HUDEP-2 (cell line): ENCODE measurements around the gene CFAP73.

ENCODE experiments used
- DNase-seq, 76 experiments: peaks; one replicate each; lab custom pipeline; 2025; ENCODE audit not compliant: unreplicated experiment in 76 of 76; lab: John Stamatoyannopoulos, UW

The CFAP73 gene

DNA sequence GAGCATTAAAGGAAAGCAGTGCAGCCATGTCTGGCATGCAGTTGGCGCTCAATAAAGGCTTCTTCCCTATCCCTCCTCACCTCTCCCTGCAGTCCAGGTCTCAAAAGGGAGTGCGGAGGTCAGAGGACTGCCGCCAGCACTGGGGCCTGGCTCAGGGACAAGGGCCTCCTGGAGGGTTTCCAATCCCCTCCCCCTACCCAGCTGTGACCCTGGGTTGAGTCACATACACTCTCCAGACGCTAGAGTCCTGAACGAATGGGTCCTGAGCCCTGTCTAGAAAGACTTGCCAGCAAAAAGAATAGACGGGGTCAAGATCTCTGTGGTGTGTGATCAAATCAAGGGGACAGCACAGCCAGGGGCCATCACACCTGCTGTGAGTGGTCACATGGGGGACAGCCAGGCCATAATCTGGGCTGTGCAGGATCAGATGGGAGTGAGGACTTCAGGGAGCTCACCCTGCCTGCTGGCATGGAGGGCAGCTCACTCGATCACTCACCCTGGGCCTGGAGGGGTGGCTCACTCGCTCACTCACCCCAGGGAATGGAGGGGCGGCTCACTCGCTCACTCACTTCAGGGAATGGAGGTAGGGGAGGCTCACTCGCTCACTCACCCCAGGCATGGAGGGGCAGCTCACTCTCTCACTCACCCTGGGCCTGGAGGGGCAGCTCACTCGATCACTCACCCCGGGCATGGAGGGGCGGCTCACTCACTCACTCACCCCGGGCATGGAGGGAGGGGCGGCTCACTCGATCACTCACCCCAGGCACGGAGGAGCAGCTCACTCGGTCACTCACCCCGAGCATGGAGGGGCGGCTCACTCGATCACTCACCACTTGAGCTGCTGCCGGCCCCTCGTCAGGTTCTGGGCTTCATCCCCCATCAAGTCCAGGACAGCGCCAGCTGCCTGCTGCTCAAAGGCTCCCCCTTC lies 12.8 kb downstream of the CFAP73 start:
- peak in 4 of 76 experiments; percentile 21 to 35 (median 22) for DNase-seq

DNA sequence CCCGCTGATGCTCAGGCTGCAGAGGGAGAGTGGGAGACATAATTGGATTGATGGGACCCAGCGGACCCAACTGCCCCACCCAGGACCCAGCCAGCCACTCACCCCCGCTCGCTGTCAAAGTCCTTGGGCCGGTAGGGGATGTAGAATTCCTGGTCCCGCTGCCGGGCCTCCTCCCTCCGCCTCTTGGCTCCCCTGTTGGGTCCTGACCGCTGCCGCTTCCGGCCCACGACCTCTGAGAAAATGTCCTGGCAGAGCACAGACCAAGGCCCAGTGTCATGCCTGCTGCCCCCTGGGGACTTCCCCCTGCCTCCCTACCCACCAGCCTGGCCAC lies 13.5 kb downstream of the CFAP73 start:
- no peak for DNase-seq

DNA sequence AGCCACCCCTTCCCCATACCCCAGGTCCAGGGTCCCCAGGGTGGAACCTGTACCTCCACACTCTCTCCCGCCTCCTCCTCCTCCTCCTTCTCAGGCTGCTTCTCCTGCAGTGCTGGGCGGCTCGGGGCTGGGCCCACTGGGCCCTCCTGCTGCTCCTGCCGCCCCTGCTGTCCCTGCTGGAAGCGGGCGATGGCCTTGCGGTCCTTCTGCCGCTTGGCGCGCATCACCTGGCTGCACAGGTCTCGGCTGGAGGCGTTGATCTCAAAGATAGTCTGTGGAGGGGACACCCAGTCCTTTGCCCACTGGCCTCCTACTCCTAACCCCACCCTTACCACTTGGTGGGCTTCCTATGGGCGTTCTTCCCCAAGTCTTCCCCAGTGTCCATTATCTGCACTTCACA lies 14.5 kb downstream of the CFAP73 start:
- DNase-seq, result no peak

DNA sequence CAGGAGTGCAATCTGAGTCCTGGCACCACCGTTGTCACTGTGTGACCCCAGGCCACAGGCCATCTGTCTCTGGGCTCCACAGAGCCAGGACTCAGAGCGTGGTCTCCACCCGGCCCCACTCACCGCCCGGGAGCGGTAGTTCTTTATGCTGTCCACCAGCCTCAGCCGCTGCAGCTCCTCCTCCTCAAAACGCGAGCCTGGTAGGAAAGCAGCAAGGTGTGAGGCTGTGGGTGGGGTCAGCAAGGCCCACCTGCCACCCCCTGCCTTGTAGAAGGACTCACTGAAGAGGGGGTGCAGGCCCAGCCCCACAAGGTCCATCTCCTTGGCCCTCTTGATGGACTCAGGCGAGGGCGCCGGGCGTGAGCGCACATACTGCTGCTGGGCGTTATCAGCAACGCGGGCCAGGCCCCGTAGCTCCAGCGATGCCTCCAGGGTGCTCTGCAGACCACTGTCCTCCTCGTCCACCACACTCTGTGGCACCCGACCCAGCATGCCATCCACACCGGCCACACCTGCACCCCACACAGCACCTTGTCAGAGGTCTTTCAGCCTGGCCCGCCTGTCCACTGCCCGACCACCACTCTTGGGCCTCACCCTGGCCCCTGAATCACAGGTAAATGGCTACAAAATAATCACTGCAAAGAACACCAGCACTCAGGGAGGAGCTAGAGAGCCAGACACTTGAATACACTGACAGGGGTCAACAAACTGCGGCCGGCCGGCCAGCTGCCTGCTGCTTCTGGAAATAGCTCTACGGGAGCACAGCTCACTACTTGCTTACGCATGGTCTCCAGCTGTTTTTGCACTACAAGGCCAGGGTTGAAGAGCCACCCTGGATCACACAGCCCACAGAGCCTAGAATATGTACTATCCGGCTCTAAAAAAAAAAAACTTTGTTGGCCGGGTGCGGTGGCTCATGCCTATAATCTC lies 16.3 kb downstream of the CFAP73 start:
- DNase-seq, result no peak

DNA sequence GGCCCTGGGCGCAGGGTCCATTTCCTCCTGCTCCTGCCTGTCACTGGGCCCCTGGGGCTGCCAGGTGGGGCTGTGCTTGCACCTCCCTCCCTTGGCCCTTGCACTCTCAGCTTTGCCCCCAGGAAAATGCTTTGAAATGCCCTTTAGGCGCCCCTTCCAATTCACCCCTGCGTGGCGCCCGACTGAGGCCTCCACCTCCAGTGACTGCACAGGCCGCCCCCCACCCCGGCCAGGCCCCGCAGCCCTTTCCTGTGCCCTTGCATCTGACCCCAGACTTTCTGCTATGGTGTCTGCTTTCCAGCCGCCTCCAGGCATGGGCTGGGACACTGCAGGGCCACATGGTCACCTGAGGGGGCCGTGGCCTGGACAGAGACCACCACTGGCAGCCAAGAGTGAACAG lies 18.3 kb downstream of the CFAP73 start:
- no peak for DNase-seq

DNA sequence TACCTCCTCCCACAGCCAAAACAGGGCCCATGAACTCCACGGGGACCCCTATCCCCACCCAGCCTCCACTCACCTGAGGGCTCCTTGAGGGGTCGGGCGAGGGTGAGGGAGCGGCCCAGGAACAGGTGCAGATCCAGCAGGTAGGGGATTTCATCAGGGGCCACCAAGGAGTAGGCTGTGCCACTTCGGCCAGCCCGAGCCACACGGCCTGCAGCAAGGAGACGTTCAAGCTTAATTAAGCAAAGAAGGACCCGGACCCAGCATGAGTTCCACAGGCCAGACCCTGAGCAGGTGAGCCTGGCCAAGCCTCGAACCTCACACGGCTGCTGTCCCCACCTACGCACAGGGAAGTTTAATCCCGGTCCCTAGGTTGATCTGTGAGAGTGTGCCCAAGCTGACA lies 20.2 kb downstream of the CFAP73 start:
- DNase-seq, result no peak

DNA sequence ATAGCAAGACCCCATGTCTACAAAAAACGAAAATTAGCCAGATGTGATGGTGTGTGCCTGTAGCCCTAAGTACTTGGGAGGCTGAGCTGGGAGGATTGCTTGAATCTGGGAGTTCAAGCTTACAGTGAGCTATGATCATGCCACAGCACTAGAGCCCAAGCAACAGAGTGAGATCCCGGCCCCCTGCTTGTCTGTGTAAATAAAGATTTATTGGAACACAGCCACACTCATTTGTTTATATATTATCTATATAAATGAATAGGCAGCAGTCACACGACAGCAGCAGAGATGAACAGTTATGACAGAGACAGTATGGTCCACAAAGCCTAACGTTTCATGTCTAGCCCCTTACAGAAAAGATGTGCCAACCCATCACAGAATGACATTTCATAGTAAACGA lies 20.9 kb downstream of the CFAP73 start:
- DNase-seq, result no peak

DNA sequence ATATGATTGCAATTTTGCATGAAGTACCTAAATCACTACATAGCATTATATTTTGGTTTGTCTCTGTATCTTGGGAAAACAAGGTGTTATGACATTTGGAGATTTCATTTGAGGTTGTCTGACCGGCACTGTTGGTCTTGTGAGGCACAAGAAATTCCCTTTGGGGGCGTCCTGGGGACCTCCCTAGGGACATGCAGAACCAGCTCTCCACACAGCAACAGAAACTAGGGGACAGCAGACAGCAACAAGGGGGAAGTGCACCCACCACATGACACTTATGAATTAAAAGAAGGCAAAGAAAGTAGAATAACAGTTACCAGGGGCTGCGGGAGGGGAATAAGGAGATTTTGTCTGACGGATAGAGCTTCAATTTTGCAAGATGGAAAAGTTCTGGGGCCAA lies 21.4 kb downstream of the CFAP73 start:
- no peak for DNase-seq

DNA sequence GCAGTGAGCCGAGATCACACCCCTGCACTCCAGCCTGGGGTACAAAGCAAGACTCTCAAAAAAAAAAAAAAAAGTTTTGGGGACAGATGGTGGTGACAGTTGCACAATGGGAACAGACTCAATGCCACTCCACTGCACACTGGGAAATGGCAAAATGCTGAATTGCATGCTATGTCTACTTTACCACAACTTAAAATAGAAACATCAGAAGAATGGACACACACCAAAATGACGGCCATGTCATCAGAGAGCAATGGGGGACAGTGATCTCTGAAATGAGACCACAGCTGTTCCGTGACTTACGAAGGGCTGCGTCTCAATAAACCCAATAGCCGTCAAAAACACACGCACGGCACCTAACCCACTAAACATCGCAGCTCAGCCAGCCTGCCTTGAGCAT lies 22.0 kb downstream of the CFAP73 start:
- no peak for DNase-seq

DNA sequence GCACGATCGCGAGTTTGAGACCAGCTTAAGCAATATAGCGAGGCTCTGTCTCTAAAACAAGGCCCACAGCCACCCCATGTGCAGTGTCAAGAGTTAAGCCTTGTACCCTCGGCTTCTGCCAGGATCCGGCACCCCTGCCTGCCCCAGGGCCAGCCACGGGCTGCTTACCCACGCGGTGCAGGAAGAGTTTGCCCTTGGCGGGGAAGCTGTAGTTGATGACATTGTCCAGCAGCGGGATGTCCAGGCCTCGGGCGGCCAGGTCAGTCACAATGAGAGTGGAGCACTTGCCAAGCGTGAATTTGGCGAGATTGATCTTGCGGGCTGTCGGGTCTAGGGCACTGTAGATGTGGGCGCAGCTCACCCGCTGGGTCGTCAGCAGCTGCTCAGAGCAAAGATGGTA lies 22.7 kb downstream of the CFAP73 start:
- no peak for DNase-seq

DNA sequence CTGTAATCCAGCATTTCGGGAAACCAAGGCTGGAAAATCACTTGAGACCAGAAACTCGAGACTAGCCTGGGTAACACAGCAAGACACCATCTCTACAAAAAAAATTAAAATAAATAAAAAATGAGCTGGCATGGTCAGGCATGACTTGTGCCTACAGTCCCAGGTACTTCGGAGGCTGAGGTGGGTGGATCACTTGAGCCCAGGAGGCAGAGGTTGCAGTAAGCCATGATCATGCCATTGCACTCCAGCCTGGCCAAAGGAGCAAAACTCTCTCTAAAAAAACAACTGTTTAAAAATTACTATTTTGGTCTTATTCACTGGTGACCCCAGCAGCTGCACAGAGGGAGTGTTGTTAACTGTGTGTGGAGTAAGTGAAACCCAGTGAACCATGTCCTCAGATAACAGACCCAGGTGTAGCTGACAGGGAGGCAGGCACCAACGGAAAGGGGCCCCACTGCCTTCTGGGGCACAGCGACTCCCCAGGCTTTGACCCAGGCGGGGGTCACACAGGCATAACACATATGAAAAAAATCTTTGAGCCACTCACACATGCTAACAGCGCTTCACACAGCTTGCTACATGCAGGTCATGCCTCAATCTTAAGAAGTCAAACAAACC lies 23.7 kb downstream of the CFAP73 start:
- DNase-seq, result no peak

DNA sequence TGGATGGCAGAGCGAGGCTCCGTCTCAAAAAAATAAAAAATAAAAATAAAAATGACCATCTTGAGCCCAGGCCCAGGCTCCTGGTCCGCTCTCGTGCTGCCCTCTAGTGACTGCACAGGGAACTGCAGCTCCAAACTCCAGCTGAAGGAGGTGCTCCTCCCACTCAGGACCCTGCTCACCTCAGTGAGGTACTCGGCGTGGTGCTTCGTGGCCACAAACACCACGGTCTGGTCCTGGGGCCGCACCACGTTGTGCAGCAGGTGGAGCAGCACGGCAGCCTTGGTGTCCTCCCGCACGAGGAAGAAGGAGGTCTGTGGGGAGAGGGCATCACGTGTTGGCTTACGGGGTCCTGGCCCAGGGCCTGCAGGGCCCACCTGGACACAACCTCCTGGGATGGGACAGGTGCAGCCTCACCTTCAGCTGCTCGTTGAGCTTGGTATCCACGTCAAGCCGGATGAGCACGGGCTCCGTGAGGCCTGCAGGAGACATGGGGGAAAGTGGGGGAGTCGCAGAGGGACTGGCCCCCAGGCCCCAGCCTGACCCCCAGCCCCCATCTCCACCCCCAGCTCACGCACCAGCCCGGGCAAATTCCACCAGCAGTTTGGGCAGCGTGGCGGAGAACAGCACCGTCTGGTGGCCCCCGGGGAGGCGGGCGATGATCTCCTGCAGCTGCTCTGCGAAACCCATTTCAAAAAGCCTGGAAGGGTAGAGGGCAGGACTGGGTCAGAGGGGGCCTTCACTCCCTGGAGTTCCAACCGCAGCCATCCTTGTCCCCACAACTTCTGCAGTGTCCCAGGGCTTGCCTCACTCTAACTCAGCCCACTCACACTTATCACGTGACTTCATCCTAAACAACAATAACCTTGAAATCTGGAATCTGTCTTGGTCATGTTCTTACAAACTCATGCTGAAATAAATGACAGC lies 25.2 kb downstream of the CFAP73 start:
- DNase-seq, result peak in 59 of 76 experiments; percentile 7 to 77 (median 42)

DNA sequence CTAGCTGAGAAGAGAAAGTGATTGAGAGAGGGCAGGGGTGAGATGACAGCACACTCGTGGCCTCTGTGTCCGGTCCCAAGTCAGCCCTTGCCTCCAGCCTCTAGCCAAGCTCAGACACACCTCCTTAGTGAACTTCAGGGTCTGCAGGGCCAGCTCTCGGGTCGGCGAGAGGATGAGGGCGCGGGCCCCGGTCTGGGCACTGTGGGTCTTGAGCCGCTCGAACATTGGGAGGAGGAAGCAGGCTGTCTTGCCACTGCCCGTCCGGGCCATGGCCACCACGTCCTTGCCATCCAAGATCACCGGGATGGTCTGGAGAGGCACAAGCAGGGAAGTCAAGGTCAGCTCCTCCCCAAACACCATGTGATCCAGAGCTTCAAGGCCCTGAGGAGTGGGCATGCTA lies 29.5 kb downstream of the CFAP73 start:
- no peak for DNase-seq

DNA sequence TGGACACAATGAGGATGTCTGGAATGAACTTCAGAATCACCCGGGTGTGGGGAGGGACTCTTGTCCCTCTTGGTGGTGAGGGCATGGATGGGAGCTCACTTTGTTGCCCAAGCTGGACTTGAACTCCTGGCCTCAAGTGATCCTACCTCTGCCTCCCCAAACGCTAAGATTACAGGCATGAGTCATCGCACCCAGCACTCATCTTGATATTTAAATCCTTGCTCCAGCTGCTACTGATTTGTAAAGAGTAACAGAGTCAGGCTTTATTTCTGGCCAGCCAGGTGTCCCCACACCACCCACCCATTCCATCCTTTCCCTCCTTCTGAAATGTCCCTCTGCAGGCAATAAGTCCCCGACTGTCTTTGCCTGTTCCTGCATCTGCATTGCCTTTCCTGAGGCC lies 30.8 kb downstream of the CFAP73 start:
- no peak for DNase-seq

DNA sequence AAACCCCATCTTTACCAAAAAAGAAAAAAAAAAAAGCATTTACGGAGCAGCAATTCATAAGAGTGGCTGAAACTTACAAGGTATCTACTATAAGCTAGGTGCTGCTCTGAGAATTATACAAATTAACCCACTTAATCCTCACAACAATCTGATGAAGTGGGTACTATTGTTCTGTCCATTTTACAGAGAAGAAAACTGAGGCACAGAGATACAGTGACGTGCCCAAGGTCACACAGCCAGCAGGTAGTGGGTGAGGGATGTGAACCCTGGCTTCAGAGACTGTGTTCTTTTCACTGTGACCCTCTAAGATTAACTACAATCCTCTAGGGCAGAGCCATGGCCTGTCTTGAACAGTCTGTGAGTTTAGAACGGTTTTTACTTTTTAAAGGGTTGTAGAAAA lies 32.5 kb downstream of the CFAP73 start:
- no peak for DNase-seq

DNA sequence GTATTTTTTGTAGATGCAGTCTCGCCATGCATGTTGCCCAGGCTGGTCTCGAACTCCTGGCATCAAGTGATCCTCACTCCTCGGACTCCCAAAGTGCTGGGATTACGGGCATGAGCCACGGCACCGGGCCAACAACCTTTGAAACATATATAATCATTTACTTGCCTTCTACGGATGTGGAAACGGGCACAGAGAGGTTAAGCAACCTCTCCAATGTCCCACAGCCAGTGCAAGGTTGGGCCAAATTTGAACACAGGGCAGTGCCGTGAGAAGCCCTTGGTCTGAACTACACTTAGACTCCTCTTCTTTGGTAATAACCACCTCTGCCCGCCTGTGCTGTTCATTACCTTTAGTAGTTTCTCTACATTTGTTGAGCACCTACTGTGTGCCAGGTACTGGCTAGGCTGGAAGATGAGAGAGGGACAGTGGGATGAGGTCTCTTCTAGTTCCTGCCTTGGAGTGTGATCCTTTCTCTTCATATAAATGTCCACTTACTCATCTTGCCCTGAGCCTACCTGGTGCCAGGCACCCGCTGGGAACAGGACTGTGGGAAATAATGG lies 33.6 kb downstream of the CFAP73 start:
- no peak for DNase-seq

DNA sequence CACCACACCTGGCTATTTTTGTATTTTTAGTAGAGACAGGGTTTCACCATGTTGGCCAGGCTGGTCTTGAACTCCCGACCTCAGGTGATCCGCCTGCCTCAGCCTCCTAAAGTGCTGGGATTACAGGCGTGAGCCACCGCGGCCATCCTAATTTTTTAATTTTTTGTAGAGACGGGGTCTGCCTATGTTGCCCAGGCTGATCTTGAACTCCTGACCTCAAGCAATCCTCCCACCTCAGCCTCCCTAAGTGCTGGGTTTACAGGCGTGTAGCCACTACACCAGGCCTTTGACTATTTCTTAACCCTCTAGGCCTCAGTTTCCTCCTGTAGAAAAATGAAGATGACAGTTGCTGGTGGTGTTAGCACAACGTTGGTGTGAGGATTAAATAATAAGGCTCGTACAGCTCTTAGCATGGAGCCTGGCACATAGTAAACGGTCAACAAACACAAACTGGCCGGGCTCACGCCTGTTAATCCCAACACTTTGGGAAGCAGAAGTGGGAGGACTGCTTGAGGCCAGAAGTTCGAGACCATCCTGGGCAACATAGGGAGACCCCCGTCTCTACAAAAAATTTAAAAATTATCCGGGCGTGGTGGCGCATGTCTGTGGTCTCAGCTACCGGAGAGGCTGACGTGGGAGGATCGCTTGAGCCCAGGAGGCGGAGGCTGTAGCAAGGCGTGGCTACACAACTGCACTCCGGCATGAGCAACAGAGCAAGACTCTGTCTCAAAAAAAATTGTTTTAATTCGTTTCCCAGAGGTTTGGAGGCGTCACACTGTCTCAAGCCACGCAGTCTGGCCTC lies 34.8 kb downstream of the CFAP73 start:
- peak in 47 of 76 experiments; percentile 12 to 94 (median 75) for DNase-seq

DNA sequence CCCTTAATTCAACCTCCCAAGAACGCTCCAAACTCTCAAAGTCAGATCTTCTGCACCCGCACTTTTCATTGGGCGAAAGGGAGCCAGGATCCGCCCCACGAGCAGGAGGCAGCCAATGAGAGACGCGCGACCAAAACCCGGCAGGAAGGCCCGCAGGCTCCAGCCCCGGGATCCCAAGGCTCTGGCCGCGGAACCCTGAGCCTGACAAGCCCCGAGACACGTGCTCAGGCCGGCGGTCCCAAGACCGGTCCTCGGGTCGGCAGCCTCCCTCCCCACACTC lies 35.3 kb downstream of the CFAP73 start:
- peak in 74 of 76 experiments; percentile 17 to 94 (median 81) for DNase-seq
